PC-9 (cell line): ENCODE results near the gene UVSSA.

Source experiments
- EZH2 ChIP-seq: fragments of 200-600 bp; sonication (generic); IDR thresholded peaks from 2 replicates; pipeline ENCODE4 v1.8.0; 2017; ENCODE audit warnings: antibody characterized with exemption, low read depth
- TF ChIP-seq, protein P1 (sequence below): fragments of 200-600 bp; sonication (generic); conservative IDR thresholded peaks from 2 replicates; pipeline ENCODE4 v1.6.1; 2017; ENCODE audit warnings: mixed run types, antibody characterized with exemption, mild to moderate bottlenecking, moderate library complexity

GRCh38 chr4:1309261-1310010 is 37.6 kb upstream of the UVSSA start:
- TF ChIP-seq, protein P1, sequence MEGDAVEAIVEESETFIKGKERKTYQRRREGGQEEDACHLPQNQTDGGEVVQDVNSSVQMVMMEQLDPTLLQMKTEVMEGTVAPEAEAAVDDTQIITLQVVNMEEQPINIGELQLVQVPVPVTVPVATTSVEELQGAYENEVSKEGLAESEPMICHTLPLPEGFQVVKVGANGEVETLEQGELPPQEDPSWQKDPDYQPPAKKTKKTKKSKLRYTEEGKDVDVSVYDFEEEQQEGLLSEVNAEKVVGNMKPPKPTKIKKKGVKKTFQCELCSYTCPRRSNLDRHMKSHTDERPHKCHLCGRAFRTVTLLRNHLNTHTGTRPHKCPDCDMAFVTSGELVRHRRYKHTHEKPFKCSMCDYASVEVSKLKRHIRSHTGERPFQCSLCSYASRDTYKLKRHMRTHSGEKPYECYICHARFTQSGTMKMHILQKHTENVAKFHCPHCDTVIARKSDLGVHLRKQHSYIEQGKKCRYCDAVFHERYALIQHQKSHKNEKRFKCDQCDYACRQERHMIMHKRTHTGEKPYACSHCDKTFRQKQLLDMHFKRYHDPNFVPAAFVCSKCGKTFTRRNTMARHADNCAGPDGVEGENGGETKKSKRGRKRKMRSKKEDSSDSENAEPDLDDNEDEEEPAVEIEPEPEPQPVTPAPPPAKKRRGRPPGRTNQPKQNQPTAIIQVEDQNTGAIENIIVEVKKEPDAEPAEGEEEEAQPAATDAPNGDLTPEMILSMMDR, result no peak
- no peak for TF ChIP-seq EZH2
